Measurements from ENCODE around the gene APMAP.

- TF ChIP-seq CTCF (IDR thresholded peaks at IDR 0.05 in 2 of 3, conservative IDR thresholded peaks at IDR 0.05 in 1 of 3; ENCODE audit: borderline replicate concordance in 1 of 3, insufficient read depth in 1 of 3, low read depth in 2 of 3, low read length in 2 of 3) (no peak), TCF7L2 (IDR thresholded peaks at IDR 0.05; ENCODE audit: borderline replicate concordance, extremely low read depth, insufficient read depth, insufficient read length) (no peak)
Measured at GRCh38 chr20:25032065-25032477, 39.5 kb upstream of the APMAP start.
